GM18499 (cell line): ENCODE results near the gene AGTR1.

Experiments used
- ATAC-seq: cut with Tn5 transposase; IDR thresholded peaks from one replicate; pipeline ENCODE4 v1.9.1; 2021; ENCODE audit warnings: moderate number of reproducible peaks; ENCODE audit not compliant: insufficient read depth, unreplicated experiment

The AGTR1 gene

DNA sequence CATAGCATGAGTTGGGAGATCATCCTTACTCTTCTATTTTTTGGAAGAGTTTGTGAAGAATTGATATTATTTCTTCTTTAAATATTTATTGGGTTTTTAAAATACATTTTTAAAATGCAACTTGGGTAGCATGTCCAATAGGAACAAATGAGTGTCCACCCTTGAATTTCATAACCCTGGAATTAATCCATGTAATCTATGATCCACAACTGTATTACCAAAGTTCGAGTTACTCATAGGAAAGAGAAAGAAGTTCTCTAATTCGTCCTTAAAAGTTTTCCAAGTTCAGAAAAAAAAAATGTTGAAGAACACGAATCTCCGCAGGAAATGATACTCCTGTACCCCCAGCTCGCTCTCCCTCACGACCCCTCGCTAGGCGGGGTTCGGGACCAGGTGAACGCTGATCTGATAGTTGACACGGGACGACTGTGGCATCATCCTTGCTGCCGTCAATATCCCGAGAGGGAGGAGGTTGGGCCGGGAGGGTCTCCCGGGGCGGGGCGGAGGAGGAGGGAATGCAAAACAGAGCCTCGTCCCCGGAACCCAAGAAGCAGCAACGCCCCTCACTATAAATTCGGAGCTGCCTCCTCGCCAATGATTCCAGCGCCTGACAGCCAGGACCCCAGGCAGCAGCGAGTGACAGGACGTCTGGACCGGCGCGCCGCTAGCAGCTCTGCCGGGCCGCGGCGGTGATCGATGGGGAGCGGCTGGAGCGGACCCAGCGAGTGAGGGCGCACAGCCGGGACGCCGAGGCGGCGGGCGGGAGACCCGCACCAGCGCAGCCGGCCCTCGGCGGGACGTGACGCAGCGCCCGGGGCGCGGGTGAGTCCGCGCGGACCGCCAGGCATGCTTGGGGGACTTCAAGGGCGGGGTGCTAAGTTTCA is at the start of gene AGTR1:
Gene AGTR1 (plus strand): TSS at position 598 of the 884 bp plus-strand sequence. CDS start 43,133 bp downstream, outside the sequence.
- no peak for ATAC-seq

DNA sequence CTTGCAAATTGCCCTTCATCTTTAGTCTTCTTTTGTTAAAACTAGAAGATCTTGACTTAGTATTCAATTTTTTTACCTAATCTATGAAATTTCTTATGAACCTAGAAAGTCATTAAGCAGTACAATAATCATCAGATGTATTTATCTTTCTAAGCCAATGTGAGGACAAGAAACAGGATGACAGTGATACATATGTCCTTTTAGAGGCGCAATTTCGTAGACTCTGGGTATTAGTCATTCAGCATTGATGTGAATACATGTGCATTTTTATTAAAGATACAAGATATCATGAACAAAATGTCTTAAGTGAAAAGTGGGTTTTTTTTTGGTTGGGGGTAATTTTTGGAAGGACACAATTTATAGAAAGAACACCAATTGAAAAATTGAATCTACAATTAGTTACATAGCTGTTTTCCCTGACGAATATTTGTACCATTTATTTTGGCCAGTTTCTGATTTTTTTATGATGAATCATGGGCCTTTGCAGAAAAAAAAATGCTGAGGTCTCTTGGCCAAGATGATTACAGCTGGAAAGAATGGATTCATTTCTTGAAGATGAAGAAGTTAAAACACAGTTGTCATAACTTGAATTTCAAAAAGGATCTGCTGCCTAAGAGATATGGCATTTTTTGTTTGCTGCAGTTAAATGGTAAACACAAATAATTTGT is 48.9 kb upstream of the AGTR1 start:
- no peak for ATAC-seq

GRCh38 chr3:148651549-148651948 is 46.2 kb upstream of the AGTR1 start:
- no peak for ATAC-seq

GRCh38 chr3:148654433-148654832 is 43.3 kb upstream of the AGTR1 start:
- ATAC-seq = no peak

GRCh38 chr3:148657470-148657869 is 40.2 kb upstream of the AGTR1 start:
- ATAC-seq = no peak

DNA sequence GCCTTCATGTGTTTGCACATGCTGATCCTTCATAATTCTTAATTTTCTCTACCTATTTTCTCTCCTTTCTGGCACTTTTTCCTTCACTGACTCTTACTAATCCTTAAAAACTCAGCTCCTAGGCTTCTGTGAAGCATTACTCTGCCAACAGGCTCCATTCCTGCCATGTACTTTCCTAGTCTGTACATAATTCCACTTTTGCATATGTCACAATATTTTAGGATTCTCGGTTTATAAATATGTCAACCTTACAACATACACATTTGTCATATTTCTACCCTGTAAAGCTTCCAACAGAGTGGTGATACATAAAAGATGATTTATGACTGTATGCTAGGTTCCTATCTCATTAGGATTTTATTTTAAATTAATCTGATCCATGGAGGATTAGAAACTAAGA is 38.2 kb upstream of the AGTR1 start:
- ATAC-seq = no peak

GRCh38 chr3:148680289-148680688 is 17.4 kb upstream of the AGTR1 start:
- ATAC-seq = no peak

GRCh38 chr3:148681080-148681479 is 16.6 kb upstream of the AGTR1 start:
- no peak for ATAC-seq

DNA sequence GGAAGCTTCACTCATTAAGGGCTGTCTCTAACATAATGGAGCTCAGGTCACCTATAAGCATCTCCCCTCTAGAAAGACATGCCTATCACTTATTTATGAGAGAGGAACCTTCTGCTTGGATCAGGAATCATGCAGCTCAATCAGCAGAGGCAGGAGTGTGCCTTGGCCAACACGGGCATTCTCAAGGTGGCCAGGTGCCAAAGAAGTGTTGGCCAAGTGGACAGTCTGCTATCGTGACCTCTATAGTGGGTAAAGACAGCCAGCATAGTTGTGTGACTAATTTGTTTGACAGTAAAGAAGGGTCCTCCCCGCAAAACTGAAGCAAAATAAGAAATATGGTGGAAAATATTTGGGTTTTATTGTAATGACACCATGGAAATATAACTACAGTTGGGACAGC is 14.7 kb upstream of the AGTR1 start:
- ATAC-seq = no peak

DNA sequence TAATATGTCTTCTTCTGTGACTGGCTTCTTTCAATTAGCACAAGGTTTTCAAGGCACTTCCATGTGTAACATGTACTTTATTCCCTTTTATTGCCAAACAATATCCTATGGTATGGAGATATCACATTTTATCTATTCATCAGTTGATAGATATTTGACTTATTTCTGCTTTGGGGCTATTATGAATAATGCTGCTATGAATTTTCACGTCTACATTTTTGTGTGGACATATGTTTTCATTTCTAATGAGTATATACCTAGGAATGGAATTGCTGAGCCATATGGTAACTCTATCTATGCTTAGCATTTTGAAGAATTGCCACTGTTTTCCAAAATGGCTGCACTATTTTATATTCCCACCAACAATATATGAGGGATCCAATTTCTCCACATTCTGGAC is 3.6 kb upstream of the AGTR1 start:
- no peak for ATAC-seq

- ATAC-seq = no peak
Observed at GRCh38 chr3:148698190-148698810, 597 bp downstream of the AGTR1 start.

GRCh38 chr3:148705314-148705713 is 7.6 kb downstream of the AGTR1 start:
- ATAC-seq = no peak

DNA sequence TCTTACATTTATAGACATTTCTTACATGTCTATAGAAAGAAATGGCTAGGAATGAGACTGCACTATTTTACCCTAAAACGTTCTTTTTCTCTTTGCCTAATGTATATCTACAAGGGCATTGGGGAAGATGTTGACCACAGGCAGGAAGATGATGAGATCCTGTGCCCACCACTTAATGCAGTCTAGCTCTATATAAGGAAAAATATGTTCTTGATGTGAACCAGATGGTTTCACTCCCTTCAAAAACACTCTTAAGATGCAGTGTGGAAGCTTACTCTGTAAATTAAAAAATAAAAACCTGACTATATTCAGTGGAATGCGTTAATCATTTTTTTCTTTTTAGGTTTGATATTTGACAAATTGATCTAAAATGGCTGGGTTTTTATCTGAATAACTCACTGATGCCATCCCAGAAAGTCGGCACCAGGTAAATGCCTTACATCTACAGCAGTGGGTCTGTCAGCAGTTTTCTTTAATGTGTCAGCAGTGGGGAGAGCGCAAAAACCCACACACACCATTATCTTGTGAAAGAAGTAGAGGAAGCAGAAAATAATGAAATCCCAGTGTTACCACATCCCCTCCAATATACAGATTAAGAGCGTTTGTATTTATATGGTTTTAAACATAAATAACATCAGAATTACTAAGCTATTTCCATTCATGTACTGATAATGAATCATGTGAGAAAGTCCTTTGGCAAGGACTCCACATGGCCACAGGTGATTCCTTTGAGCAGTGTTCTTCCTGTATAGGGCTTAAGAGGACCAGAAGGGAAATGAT is 10.1 kb downstream of the AGTR1 start:
- ATAC-seq = no peak

GRCh38 chr3:148708409-148708808 is 10.7 kb downstream of the AGTR1 start:
- ATAC-seq = no peak

GRCh38 chr3:148709560-148710253 is 12.0 kb downstream of the AGTR1 start:
- ATAC-seq = no peak

- no peak for ATAC-seq
Observed at GRCh38 chr3:148710665-148711064, 13.0 kb downstream of the AGTR1 start.

DNA sequence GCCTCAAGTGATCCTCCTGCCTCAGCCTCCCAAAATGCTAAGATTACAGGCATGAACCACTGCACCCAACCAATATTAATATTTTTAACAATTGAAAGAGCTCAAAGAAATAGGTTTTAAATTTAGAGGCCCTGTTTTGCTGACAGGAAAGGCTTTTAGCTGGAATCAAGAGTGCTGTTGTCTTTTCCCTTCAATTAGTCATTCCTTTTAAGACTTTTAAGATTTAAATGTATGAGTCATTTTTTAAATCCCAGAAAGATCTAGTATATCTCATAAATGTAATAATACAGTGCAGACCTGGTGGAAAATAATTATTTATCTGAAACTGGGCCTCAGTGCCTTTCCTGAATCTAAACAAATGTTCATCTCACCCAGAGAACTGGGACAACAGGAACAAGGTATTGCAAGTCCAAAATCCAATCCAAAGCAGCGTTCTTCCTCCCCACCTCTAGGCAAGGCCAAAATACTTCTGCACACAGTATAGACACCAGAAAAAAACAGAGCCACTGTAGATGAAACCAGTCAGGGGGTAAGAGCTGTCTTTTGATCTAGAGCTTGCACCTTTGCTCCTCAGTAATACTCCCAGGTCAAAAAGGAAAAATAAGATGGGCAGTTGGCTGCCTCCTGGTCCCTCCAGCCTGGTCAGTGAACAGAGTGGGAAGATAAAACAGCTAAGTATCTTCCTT is 14.4 kb downstream of the AGTR1 start:
- ATAC-seq = no peak

DNA sequence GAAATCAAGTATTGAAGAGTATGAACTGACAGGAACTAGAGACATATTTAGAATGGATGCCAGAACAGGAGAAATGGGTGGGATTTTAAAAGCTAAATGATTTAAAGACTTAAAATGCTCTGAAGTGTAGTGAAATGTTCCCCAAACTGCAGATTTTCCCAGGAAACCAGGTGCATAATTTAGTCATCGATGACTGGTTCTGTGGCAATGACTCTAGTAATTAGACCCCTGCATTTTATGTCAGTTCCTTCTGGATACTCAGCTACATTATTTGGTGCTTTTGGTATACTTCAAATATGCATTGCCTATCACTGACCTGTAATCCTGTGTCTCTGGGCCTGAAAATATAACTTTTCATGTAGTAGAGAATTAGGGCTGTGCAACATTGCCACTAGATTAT is 16.8 kb downstream of the AGTR1 start:
- no peak for ATAC-seq

GRCh38 chr3:148716657-148717056 is 19.0 kb downstream of the AGTR1 start:
- no peak for ATAC-seq
